Measurements from ENCODE around the gene TPK1. TPM values are rescaled to one million over a fixed set of nuclear protein-coding genes. Genes with fewer than 3 reads are reported as not detected.
"Not testable (repeated sequence)": the region's sequence is repeated elsewhere in the genome, so short reads cannot be mapped to it uniquely, and the experiment has no call there.

Gene TPK1
- total RNA-seq, 1 experiment from 2014 or later = 3.1 TPM

- no peak overlapping the region for H3K18ac ChIP-seq (ENCODE audit: insufficient read length, low read depth, low read length)
- Mint-ChIP-seq H3K4me3 (no peak overlapping the region), H3K36me3 (ENCODE audit: insufficient read depth in 1 of 3, low read depth in 3 of 3) (peaks cover 0 to 4% (median 4%) of the 10 kb centered on the region in 3 experiments; a peak in 4 of 7 replicates), H3K9me3 (peaks cover 3 to 9% of the 10 kb centered on the region in 2 experiments; a peak in 3 of 5 replicates), H3K27me3 (ENCODE audit: low read depth) (no peaks in the 10 kb centered on the region), H3K27ac (no peak overlapping the region), H3K4me1 (peaks cover 7 to 11% of the 10 kb centered on the region in 2 experiments)
- no peak overlapping the region for H2BK5ac ChIP-seq (ENCODE audit: insufficient read length, low read length)
- H3K27me3 ChIP-seq (ENCODE audit: insufficient read depth, low read length) = no peaks in the 10 kb centered on the region
- no peak overlapping the region for H3K56ac ChIP-seq (ENCODE audit: insufficient read length, low read depth, low read length)
- H3K9me3 ChIP-seq (ENCODE audit: control insufficient read depth, low read depth, low read length) = no peaks in the 10 kb centered on the region
- no peak for DNase-seq
- no peak overlapping the region for H2AK5ac ChIP-seq (ENCODE audit: insufficient read length, low read length)
- H4K20me1 ChIP-seq (ENCODE audit: control insufficient read depth, insufficient read depth, insufficient read length) = no peaks in the 10 kb centered on the region
- H3K4me2 ChIP-seq (ENCODE audit: insufficient read depth, insufficient read length, low read length) = no peak overlapping the region
- no peak overlapping the region for H3T11ph ChIP-seq (ENCODE audit: low read length)
- H3K14ac ChIP-seq (ENCODE audit: insufficient read depth, low read length) = no peak overlapping the region
- H3K4ac ChIP-seq (ENCODE audit: low read depth, low read length) = no peak overlapping the region
- no peak overlapping the region for H3K23ac ChIP-seq (ENCODE audit: insufficient read length, low read depth, low read length)
- H4K91ac ChIP-seq (ENCODE audit: insufficient read length, low read depth, low read length) = no peak overlapping the region
- H2AFZ ChIP-seq (ENCODE audit: low read length) = no peak overlapping the region
- no peak overlapping the region for H2BK20ac ChIP-seq (ENCODE audit: low read depth, low read length, poor library complexity, severe bottlenecking)
- H4K5ac ChIP-seq (ENCODE audit: insufficient read length, low read depth, low read length) = no peak overlapping the region
- no peaks in the 10 kb centered on the region for H3K79me1 ChIP-seq (ENCODE audit: insufficient read depth, low read depth, low read length, poor library complexity, severe bottlenecking)
- no peaks in the 10 kb centered on the region for H3K79me2 ChIP-seq (ENCODE audit: insufficient read depth, low read length)
- no peak overlapping the region for H3K27ac ChIP-seq (ENCODE audit: insufficient read length, low read depth, low read length)
- H3K23me2 ChIP-seq (ENCODE audit: insufficient read length, low read depth, low read length, poor library complexity, severe bottlenecking) = no peaks in the 10 kb centered on the region
- H2BK120ac ChIP-seq (ENCODE audit: low read depth, low read length, poor library complexity, severe bottlenecking) = no peak overlapping the region
- no peak overlapping the region for H2BK15ac ChIP-seq (ENCODE audit: low read depth, low read length)
- no peak overlapping the region for H4K8ac ChIP-seq (replicated peaks; ENCODE audit: insufficient read length, low read depth, low read length)
- no peak for TF ChIP-seq CTCF (conservative IDR thresholded peaks at IDR 0.05)
- no peaks in the 10 kb centered on the region for H3K4me1 ChIP-seq (ENCODE audit: insufficient read depth, low read length)
- no peak overlapping the region for H2BK12ac ChIP-seq (ENCODE audit: insufficient read length, low read depth, low read length)
- H3K9ac ChIP-seq (ENCODE audit: extremely low read depth, insufficient read length, low read length) = no peak overlapping the region
- WGBS (ENCODE audit: extremely low coverage, insufficient read length, low lambda C conversion rate) = no CpG with 5 or more reads among the region's 4 CpGs
Observed at GRCh38 chr7:144780071-144780608, 55.7 kb downstream of the TPK1 start.

GRCh38 chr7:144777889-144778288 lies 58.0 kb downstream of the TPK1 start:
- not testable (repeated sequence) for H3K9me3 ChIP-seq (ENCODE audit: control insufficient read depth, low read depth, low read length); H3K4ac ChIP-seq (ENCODE audit: low read depth, low read length); H4K20me1 ChIP-seq (ENCODE audit: control insufficient read depth, insufficient read depth, insufficient read length); H2BK12ac ChIP-seq (ENCODE audit: insufficient read length, low read depth, low read length); H3K4me1 Mint-ChIP-seq; H3K27ac ChIP-seq (ENCODE audit: insufficient read length, low read depth, low read length); H2BK15ac ChIP-seq (ENCODE audit: low read depth, low read length); H3K27me3 Mint-ChIP-seq (ENCODE audit: low read depth); H4K5ac ChIP-seq (ENCODE audit: insufficient read length, low read depth, low read length); H4K91ac ChIP-seq (ENCODE audit: insufficient read length, low read depth, low read length); H3K23ac ChIP-seq (ENCODE audit: insufficient read length, low read depth, low read length); H4K8ac ChIP-seq (replicated peaks; ENCODE audit: insufficient read length, low read depth, low read length); H2BK20ac ChIP-seq (ENCODE audit: low read depth, low read length, poor library complexity, severe bottlenecking); H2AFZ ChIP-seq (ENCODE audit: low read length); H3K36me3 Mint-ChIP-seq (ENCODE audit: insufficient read depth in 1 of 3, low read depth in 3 of 3); H3K4me3 Mint-ChIP-seq; H2BK120ac ChIP-seq (ENCODE audit: low read depth, low read length, poor library complexity, severe bottlenecking); DNase-seq; H3K79me2 ChIP-seq (ENCODE audit: insufficient read depth, low read length); H3K4me1 ChIP-seq (ENCODE audit: insufficient read depth, low read length); H2BK5ac ChIP-seq (ENCODE audit: insufficient read length, low read length); H3K9ac ChIP-seq (ENCODE audit: extremely low read depth, insufficient read length, low read length); H3K27me3 ChIP-seq (ENCODE audit: insufficient read depth, low read length); H3K18ac ChIP-seq (ENCODE audit: insufficient read length, low read depth, low read length); H3K79me1 ChIP-seq (ENCODE audit: insufficient read depth, low read depth, low read length, poor library complexity, severe bottlenecking); H2AK5ac ChIP-seq (ENCODE audit: insufficient read length, low read length); H3T11ph ChIP-seq (ENCODE audit: low read length); H3K9me3 Mint-ChIP-seq; H3K56ac ChIP-seq (ENCODE audit: insufficient read length, low read depth, low read length); H3K4me2 ChIP-seq (ENCODE audit: insufficient read depth, insufficient read length, low read length); H3K14ac ChIP-seq (ENCODE audit: insufficient read depth, low read length); H3K23me2 ChIP-seq (ENCODE audit: insufficient read length, low read depth, low read length, poor library complexity, severe bottlenecking)
- WGBS (ENCODE audit: extremely low coverage, insufficient read length, low lambda C conversion rate) = no CpG with 5 or more reads among the region's 3 CpGs
- H3K27ac Mint-ChIP-seq = peak overlapping the region in 1 of 3 experiments; percentile 72; a peak in 2 of 7 replicates

Data from H9 (cell line).